Keratinocyte (primary cell): ENCODE measurements around the gene ALOX15B. TPM values are rescaled to one million over a fixed set of nuclear protein-coding genes. Genes with fewer than 3 reads are reported as not detected.

ENCODE experiments used
- DNase-seq: peaks from one replicate; pipeline ENCODE4 v3.0.0-alpha.2; 2011; ENCODE audit warnings: low read depth, missing footprints, low spot score
- FAIRE-seq: peaks from 2 replicates; lab custom pipeline; 2011; peaks lifted over from hg19 to GRCh38; lab: Jason Lieb, UNC
- H2AFZ ChIP-seq: 2 replicates; pipeline ENCODE4 v1.6.0; 2012; ENCODE audit warnings: low read length, control low read depth, inconsistent platforms; ENCODE audit not compliant: control insufficient read depth
- H3K27ac ChIP-seq: 2 replicates; pipeline ENCODE4 v1.5.1; 2011; ENCODE audit warnings: low read length; ENCODE audit not compliant: control insufficient read depth, insufficient read depth
- H3K27me3 ChIP-seq: 3 replicates; pipeline ENCODE4 v1.6.0; 2011; ENCODE audit warnings: low read length; ENCODE audit not compliant: control insufficient read depth, insufficient read depth; ENCODE audit errors: extremely low read depth
- H3K36me3 ChIP-seq, 2 experiments: 2 replicates in 1 of 2; 3 replicates in 1 of 2; pipeline ENCODE4 v1.5.1; 2011; ENCODE audit warnings: low read length in 2 of 2, mild to moderate bottlenecking in 1 of 2; ENCODE audit not compliant: control insufficient read depth in 2 of 2, insufficient read depth in 2 of 2; ENCODE audit errors: extremely low read depth in 1 of 2
- H3K4me1 ChIP-seq: 3 replicates; pipeline ENCODE4 v1.5.1; 2011; ENCODE audit warnings: low read length; ENCODE audit not compliant: control insufficient read depth, insufficient read depth; ENCODE audit errors: extremely low read depth
- H3K4me2 ChIP-seq: 3 replicates; pipeline ENCODE4 v1.6.0; 2011; ENCODE audit warnings: low read depth, low read length; ENCODE audit not compliant: control insufficient read depth, insufficient read depth; ENCODE audit errors: extremely low read depth
- H3K4me3 ChIP-seq, 3 experiments: fragments of 200-600 bp in 1 of 3; sonication (generic) in 1 of 3; 2 replicates in 2 of 3; 3 replicates in 1 of 3; pipeline ENCODE4 v1.5.1; 2011 to 2016; ENCODE audit warnings: low read length in 3 of 3, mild to moderate bottlenecking in 3 of 3, control low read depth in 2 of 3, inconsistent platforms in 1 of 3, low read depth in 1 of 3, mixed read lengths in 1 of 3, mixed run types in 1 of 3, moderate library complexity in 1 of 3; ENCODE audit not compliant: control insufficient read depth in 2 of 3, insufficient read depth in 2 of 3; ENCODE audit errors: extremely low read depth in 1 of 3
- H3K79me2 ChIP-seq: 2 replicates; pipeline ENCODE4 v1.6.0; 2012; ENCODE audit warnings: low read length; ENCODE audit not compliant: control insufficient read depth, insufficient read depth
- H3K9ac ChIP-seq: 3 replicates; pipeline ENCODE4 v1.6.0; 2011; ENCODE audit warnings: low read length; ENCODE audit not compliant: control insufficient read depth, insufficient read depth; ENCODE audit errors: extremely low read depth
- H3K9me1 ChIP-seq: 3 replicates; pipeline ENCODE4 v1.6.0; 2011; ENCODE audit warnings: low read length; ENCODE audit not compliant: control insufficient read depth, insufficient read depth; ENCODE audit errors: extremely low read depth
- H3K9me3 ChIP-seq: 2 replicates; pipeline ENCODE4 v1.5.1; 2012; ENCODE audit warnings: low read depth, low read length; ENCODE audit not compliant: control insufficient read depth
- H4K20me1 ChIP-seq: 3 replicates; pipeline ENCODE4 v1.6.0; 2011; ENCODE audit warnings: low read length; ENCODE audit not compliant: control insufficient read depth, insufficient read depth; ENCODE audit errors: extremely low read depth
- EZH2 ChIP-seq: IDR thresholded peaks from one replicate; pipeline ENCODE4 v1.6.1; 2012; ENCODE audit warnings: inconsistent platforms, mild to moderate bottlenecking, low read length, moderate library complexity
- dilution Hi-C: fragments of 300-500 bp; cut with MboI; formaldehyde crosslinking; loops from one replicate; pipeline ENCODE4 v1.7.0; 2020; ENCODE audit warnings: low sequenced_read_pairs; ENCODE audit not compliant: extremely low pct_ligation_motif_present
- polyA plus RNA-seq, 5 experiments: library from polyadenylated mRNA; depleted of rRNA in 3 of 5; stranded (reverse) in 3 of 5; stranded (forward) in 1 of 5; unstranded in 1 of 5; fragments of >200 nt; gene quantifications; 1 replicate in 1 of 5; 2 replicates in 3 of 5; 3 replicates in 1 of 5; pipeline versions ENCODE4 v1.2.1 to v1.2.3, GENCODE V29; 2011 to 2012; ENCODE audit warnings: missing spikeins in 2 of 5, low read depth in 1 of 5, low replicate concordance in 1 of 5
- TF ChIP-seq, protein P1 (sequence below), 3 experiments: IDR thresholded peaks in 1 of 3; conservative IDR thresholded peaks in 1 of 3; optimal IDR thresholded peaks in 1 of 3; 2 replicates in 2 of 3; 3 replicates in 1 of 3; pipeline versions ENCODE3 to v1.5.1; 2011; ENCODE audit warnings: low read length in 3 of 3, mild to moderate bottlenecking in 3 of 3, moderate library complexity in 2 of 3, control low read depth in 1 of 3, inconsistent platforms in 1 of 3; ENCODE audit not compliant: insufficient read depth in 2 of 3; ENCODE audit errors: extremely low read depth in 1 of 3

The ALOX15B gene
- polyA plus RNA-seq, 1 donor (not counting 4 experiments of a cell fraction or from before 2014, with no cell fraction given): 29.7 TPM

DNA sequence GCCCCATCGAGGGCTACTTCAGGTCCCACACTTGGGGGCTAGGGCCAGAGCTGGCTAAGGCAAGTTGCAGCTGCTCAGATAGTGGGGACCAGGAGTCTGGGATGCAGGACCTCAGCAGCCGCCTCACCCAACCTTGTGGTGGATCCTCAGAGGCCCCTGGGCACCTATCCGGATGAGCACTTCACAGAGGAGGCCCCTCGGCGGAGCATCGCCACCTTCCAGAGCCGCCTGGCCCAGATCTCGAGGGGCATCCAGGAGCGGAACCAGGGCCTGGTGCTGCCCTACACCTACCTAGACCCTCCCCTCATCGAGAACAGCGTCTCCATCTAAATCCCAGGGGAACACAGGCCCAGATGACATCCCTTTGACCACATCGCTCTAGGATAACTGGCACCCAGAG, 9.4 kb downstream of the ALOX15B start:
- FAIRE-seq (no peak), DNase-seq (no peak)
- H3K9me3 ChIP-seq: no peaks in the 10 kb centered on the region
- no peaks in the 10 kb centered on the region for H3K27me3 ChIP-seq
- no peaks in the 10 kb centered on the region for H3K79me2 ChIP-seq
- TF ChIP-seq, protein P1, sequence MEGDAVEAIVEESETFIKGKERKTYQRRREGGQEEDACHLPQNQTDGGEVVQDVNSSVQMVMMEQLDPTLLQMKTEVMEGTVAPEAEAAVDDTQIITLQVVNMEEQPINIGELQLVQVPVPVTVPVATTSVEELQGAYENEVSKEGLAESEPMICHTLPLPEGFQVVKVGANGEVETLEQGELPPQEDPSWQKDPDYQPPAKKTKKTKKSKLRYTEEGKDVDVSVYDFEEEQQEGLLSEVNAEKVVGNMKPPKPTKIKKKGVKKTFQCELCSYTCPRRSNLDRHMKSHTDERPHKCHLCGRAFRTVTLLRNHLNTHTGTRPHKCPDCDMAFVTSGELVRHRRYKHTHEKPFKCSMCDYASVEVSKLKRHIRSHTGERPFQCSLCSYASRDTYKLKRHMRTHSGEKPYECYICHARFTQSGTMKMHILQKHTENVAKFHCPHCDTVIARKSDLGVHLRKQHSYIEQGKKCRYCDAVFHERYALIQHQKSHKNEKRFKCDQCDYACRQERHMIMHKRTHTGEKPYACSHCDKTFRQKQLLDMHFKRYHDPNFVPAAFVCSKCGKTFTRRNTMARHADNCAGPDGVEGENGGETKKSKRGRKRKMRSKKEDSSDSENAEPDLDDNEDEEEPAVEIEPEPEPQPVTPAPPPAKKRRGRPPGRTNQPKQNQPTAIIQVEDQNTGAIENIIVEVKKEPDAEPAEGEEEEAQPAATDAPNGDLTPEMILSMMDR (optimal IDR thresholded peaks at IDR 0.05 in 1 of 3, IDR thresholded peaks at IDR 0.05 in 1 of 3, conservative IDR thresholded peaks at IDR 0.05 in 1 of 3; ENCODE audit: extremely low read depth in 1 of 3, insufficient read depth in 2 of 3, low read length in 3 of 3): no peak
- no peak for TF ChIP-seq EZH2
- dilution Hi-C loops: no loop called here
- H3K36me3 ChIP-seq: peaks cover 0 to 10% of the 10 kb centered on the region in 2 experiments
- no peak overlapping the region for H3K27ac ChIP-seq
- H3K9me1 ChIP-seq: no peaks in the 10 kb centered on the region
- H4K20me1 ChIP-seq: no peaks in the 10 kb centered on the region
- H3K4me2 ChIP-seq: no peak overlapping the region
- no peak overlapping the region for H3K4me3 ChIP-seq
- no peak overlapping the region for H3K9ac ChIP-seq
- H3K4me1 ChIP-seq: no peaks in the 10 kb centered on the region
- H2AFZ ChIP-seq: no peak overlapping the region

DNA sequence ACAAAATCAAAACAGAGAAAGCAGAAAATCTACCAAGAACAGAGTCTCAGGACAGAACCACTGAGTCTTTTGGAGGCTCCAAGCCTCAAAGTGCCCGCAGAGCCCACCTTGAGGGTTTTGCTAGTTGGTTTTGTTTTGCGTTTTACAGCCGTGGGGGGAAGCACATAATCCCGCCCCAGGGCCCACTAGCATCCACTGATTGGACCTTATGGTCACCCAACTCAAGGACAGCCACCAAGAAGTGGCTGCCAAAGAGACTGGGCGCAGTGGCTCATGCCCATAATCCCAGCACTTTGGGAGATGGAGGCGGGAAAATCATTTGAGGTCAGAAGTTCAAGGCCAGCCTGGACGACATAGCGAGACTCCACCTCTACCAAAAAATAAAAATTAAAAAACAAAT, 9.9 kb downstream of the ALOX15B start:
- no peak overlapping the region for H3K4me3 ChIP-seq
- H3K9ac ChIP-seq: no peak overlapping the region
- FAIRE-seq (no peak), DNase-seq (no peak)
- no peak overlapping the region for H3K27ac ChIP-seq
- dilution Hi-C loops: no loop called here
- no peaks in the 10 kb centered on the region for H3K79me2 ChIP-seq
- H3K9me3 ChIP-seq: no peaks in the 10 kb centered on the region
- peaks cover 0 to 9% of the 10 kb centered on the region in 2 experiments for H3K36me3 ChIP-seq
- TF ChIP-seq, protein P1 (optimal IDR thresholded peaks at IDR 0.05 in 1 of 3, IDR thresholded peaks at IDR 0.05 in 1 of 3, conservative IDR thresholded peaks at IDR 0.05 in 1 of 3; ENCODE audit: extremely low read depth in 1 of 3, insufficient read depth in 2 of 3, low read length in 3 of 3): no peak
- TF ChIP-seq EZH2: no peak
- H3K9me1 ChIP-seq: no peaks in the 10 kb centered on the region
- H3K4me1 ChIP-seq: no peaks in the 10 kb centered on the region
- no peak overlapping the region for H3K4me2 ChIP-seq
- H3K27me3 ChIP-seq: no peaks in the 10 kb centered on the region
- no peak overlapping the region for H2AFZ ChIP-seq
- no peaks in the 10 kb centered on the region for H4K20me1 ChIP-seq
